ENCODE data around the gene ZMAT5.

Gene ZMAT5

GRCh38 chr22:29706486-29706885, 60.3 kb downstream of the ZMAT5 start:
- no peak for DNase-seq (ENCODE audit: low read depth)

- DNase-seq (ENCODE audit: low read depth) = no peak
Measured at GRCh38 chr22:29705651-29706050, 61.2 kb downstream of the ZMAT5 start.

GRCh38 chr22:29704528-29705285, 62.1 kb downstream of the ZMAT5 start:
- no peak for DNase-seq (ENCODE audit: low read depth)

GRCh38 chr22:29703569-29704195, 63.1 kb downstream of the ZMAT5 start:
- DNase-seq (ENCODE audit: low read depth) = no peak

GRCh38 chr22:29702931-29703501, 63.8 kb downstream of the ZMAT5 start:
- DNase-seq (ENCODE audit: low read depth) = no peak

- DNase-seq (ENCODE audit: low read depth) = no peak
Measured at GRCh38 chr22:29702000-29702930, 64.5 kb downstream of the ZMAT5 start.

GRCh38 chr22:29701155-29701999, 65.4 kb downstream of the ZMAT5 start:
- DNase-seq (ENCODE audit: low read depth) = no peak

GRCh38 chr22:29700900-29701154, 66.0 kb downstream of the ZMAT5 start:
- DNase-seq (ENCODE audit: low read depth) = no peak

- DNase-seq (ENCODE audit: low read depth) = no peak
Measured at GRCh38 chr22:29700206-29700899, 66.5 kb downstream of the ZMAT5 start.

GRCh38 chr22:29697853-29698598, 68.8 kb downstream of the ZMAT5 start:
- DNase-seq (ENCODE audit: low read depth) = no peak

GRCh38 chr22:29695129-29695926, 71.5 kb downstream of the ZMAT5 start:
- DNase-seq (ENCODE audit: low read depth) = no peak

GRCh38 chr22:29693671-29694070, 73.1 kb downstream of the ZMAT5 start:
- no peak for DNase-seq (ENCODE audit: low read depth)

GRCh38 chr22:29693161-29693560, 73.6 kb downstream of the ZMAT5 start:
- DNase-seq (ENCODE audit: low read depth) = no peak

GRCh38 chr22:29692327-29692640, 74.5 kb downstream of the ZMAT5 start:
- no peak for DNase-seq (ENCODE audit: low read depth)

GRCh38 chr22:29691636-29692326, 75.0 kb downstream of the ZMAT5 start:
- DNase-seq (ENCODE audit: low read depth) = no peak

- DNase-seq (ENCODE audit: low read depth) = no peak
Measured at GRCh38 chr22:29690476-29690875, 76.3 kb downstream of the ZMAT5 start.

GRCh38 chr22:29689880-29690213, 77.0 kb downstream of the ZMAT5 start:
- no peak for DNase-seq (ENCODE audit: low read depth)

GRCh38 chr22:29689206-29689879, 77.5 kb downstream of the ZMAT5 start:
- no peak for DNase-seq (ENCODE audit: low read depth)

- no peak for DNase-seq (ENCODE audit: low read depth)
Measured at GRCh38 chr22:29684244-29684643, 82.6 kb downstream of the ZMAT5 start.

All from stimulated activated CD8-positive, alpha-beta memory T cell treated with anti-CD3 and anti-CD28 coated beads, Interleukin-12 subunit alpha, Interleukin-12 subunit beta, amount 100 ng/mL, for 1 hour (primary cell).